Activated T-cell treated with anti-CD3 and anti-CD28 coated beads, Interleukin-2, amount 50 U/mL, for 24 hours (primary cell): Measurements from ENCODE around the gene SOCS6.

ENCODE experiments used
- DNase-seq: peaks from one replicate; pipeline ENCODE4 v3.0.0-alpha.2; 2020
- H3K27ac Mint-ChIP-seq: 2 replicates; pipeline ENCODE4 v1.8.0; 2020; ENCODE audit warnings: mild to moderate bottlenecking, mixed read lengths
- H3K27me3 Mint-ChIP-seq: 2 replicates; pipeline ENCODE4 v1.8.0; 2020; ENCODE audit warnings: mixed read lengths
- H3K36me3 Mint-ChIP-seq: 2 replicates; pipeline ENCODE4 v1.8.0; 2020; ENCODE audit warnings: low read depth, mixed read lengths
- H3K4me1 Mint-ChIP-seq: 2 replicates; pipeline ENCODE4 v1.8.0; 2020; ENCODE audit warnings: low read depth, mixed read lengths
- H3K4me3 Mint-ChIP-seq: 2 replicates; pipeline ENCODE4 v1.8.0; 2020; ENCODE audit warnings: mild to moderate bottlenecking, moderate library complexity, mixed read lengths
- H3K9me3 Mint-ChIP-seq: 2 replicates; pipeline ENCODE4 v1.8.0; 2020; ENCODE audit warnings: mixed read lengths

SOCS6 gene

DNA sequence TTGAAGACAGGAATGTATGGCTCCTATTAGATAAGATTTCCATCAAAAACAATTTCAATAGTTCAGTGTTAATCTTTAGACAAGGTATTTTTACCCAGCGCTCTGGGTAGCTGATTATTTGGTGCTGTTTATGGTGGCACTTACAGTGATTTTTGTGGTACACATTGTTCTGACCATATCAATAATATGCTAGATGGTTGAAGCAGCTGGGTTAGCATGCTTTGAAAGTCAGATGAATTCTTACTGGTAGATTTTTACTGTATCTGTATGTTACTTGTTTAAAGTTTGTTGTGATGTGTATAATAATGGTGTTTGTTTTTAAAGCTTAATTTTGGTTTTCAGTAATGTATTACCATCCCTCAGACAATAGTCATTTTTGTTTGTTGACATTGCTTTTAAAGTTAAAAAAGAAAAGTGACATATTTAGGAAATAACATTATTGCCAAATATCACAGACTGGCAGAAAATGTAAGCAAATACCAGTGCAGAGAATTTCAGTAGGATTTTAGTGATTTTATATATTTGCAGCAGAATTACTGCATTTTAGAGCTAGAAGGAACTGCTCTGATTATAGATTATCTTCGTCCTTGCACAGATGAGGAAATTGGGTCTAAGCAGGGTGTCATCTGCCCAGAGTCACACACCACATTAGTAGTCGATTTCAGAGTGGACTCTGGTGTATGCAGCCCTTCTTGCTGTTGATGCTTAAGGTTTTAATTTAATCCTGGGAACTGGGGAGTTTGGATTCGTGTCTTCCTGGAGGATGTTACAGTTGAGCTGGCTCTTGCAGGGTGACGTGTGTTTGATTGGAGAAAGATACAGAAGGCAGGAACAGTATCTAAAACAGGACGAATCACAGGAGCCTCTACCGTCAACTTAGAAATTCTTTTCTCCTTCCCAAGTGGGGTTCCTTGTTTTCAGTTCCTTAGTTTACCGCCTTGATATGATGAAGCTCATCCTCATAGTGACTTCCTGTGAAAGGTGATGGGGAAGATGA, 6.6 kb downstream of the SOCS6 start:
- no peak overlapping the region for H3K27ac Mint-ChIP-seq
- no peak overlapping the region for H3K4me3 Mint-ChIP-seq
- H3K9me3 Mint-ChIP-seq, result no peaks in the 10 kb centered on the region
- no peak for DNase-seq
- H3K27me3 Mint-ChIP-seq, result peaks cover 35% of the 10 kb centered on the region
- H3K4me1 Mint-ChIP-seq, result peaks cover 13% of the 10 kb centered on the region
- no peaks in the 10 kb centered on the region for H3K36me3 Mint-ChIP-seq

DNA sequence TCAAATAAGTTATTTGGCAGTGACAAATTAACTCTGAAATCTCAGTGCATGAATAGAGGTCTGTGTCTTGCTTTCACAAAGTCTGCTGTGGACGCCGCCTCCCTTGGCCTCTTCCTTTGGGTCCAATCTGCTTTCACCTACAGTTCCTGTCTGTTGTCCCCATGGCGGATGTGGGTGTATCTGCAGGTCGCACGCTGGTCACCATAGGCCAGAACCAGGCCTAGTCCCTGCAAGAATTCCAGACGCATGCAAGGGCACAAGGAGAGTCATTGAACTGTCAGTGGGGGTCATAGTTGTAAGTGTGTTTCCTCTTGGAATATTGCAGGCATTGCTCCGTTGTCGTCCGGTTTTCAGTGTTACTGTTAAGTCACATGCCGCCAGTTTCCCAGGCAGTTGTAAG, 7.4 kb downstream of the SOCS6 start:
- DNase-seq, result no peak
- peaks cover 9% of the 10 kb centered on the region for H3K4me1 Mint-ChIP-seq
- H3K4me3 Mint-ChIP-seq, result no peak overlapping the region
- H3K27me3 Mint-ChIP-seq, result peaks cover 27% of the 10 kb centered on the region
- no peaks in the 10 kb centered on the region for H3K36me3 Mint-ChIP-seq
- no peaks in the 10 kb centered on the region for H3K9me3 Mint-ChIP-seq
- no peak overlapping the region for H3K27ac Mint-ChIP-seq

DNA sequence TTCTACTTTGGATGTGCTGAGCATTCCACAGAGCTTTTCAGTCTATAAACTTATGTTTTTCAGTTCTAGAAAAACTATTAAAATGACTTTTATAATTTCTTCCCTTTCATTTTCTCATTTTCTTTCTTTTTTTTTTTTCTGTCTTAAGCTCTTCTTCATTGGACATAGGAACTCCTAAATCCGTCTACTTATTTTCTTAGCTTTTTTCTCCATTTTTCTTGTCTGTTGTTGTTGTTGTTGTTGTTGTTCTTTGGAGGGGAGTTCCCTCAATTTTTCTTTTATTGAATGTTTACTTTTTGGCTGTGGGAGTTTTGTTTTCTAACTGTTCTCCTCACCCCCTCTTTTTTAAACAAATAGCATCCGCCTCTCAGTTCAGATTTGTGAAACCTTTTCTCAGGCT, 7.9 kb downstream of the SOCS6 start:
- H3K36me3 Mint-ChIP-seq, result no peaks in the 10 kb centered on the region
- peaks cover 22% of the 10 kb centered on the region for H3K27me3 Mint-ChIP-seq
- H3K4me1 Mint-ChIP-seq, result peaks cover 9% of the 10 kb centered on the region
- no peak overlapping the region for H3K27ac Mint-ChIP-seq
- H3K9me3 Mint-ChIP-seq, result no peaks in the 10 kb centered on the region
- no peak for DNase-seq
- H3K4me3 Mint-ChIP-seq, result no peak overlapping the region

DNA sequence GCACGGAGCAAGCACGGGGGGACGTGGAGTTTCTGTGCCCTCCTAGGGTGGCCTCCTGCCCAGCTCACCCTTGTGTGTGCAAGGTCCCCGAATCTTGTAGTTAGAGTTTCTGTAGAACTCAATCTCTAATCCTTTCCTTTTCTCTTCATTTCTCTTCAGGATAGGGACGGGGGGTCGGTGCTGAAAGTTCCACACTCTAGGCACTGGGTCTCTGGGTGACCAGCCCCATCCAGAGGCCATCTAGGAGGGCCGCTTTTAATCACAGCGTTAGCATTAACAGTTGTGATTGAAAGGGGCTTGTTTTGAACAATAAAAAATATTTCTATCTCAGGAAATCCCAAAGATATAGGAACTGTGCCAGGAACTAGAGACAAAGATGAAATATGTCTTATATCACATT, 10.5 kb downstream of the SOCS6 start:
- Mint-ChIP-seq H3K27me3 (peaks cover 2% of the 10 kb centered on the region), H3K27ac (no peak overlapping the region), H3K36me3 (no peaks in the 10 kb centered on the region), H3K9me3 (no peaks in the 10 kb centered on the region), H3K4me3 (no peak overlapping the region), H3K4me1 (no peaks in the 10 kb centered on the region)
- DNase-seq, result no peak

DNA sequence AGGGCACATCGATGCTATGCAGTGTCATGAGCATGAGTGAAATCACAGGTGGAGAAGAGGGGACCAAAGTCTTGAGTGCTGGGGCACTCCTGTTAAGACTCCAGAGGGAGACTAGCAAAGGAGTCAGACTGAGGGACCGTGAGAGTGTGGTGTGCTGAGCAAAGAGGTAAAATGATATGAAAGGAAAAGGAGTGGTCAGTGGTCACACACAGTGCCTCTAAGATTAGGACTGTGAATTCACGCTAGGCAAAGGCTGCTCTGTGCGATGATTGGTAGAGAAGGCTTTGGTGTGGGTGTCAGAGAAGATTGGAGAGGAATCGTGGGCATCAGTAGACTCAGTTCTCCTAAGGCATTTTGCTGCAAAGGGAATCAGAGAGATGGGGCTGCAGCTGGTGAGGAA, 12.8 kb downstream of the SOCS6 start:
- no peaks in the 10 kb centered on the region for H3K36me3 Mint-ChIP-seq
- H3K27ac Mint-ChIP-seq, result no peak overlapping the region
- no peaks in the 10 kb centered on the region for H3K9me3 Mint-ChIP-seq
- H3K4me3 Mint-ChIP-seq, result no peak overlapping the region
- H3K4me1 Mint-ChIP-seq, result no peaks in the 10 kb centered on the region
- no peaks in the 10 kb centered on the region for H3K27me3 Mint-ChIP-seq
- no peak for DNase-seq

DNA sequence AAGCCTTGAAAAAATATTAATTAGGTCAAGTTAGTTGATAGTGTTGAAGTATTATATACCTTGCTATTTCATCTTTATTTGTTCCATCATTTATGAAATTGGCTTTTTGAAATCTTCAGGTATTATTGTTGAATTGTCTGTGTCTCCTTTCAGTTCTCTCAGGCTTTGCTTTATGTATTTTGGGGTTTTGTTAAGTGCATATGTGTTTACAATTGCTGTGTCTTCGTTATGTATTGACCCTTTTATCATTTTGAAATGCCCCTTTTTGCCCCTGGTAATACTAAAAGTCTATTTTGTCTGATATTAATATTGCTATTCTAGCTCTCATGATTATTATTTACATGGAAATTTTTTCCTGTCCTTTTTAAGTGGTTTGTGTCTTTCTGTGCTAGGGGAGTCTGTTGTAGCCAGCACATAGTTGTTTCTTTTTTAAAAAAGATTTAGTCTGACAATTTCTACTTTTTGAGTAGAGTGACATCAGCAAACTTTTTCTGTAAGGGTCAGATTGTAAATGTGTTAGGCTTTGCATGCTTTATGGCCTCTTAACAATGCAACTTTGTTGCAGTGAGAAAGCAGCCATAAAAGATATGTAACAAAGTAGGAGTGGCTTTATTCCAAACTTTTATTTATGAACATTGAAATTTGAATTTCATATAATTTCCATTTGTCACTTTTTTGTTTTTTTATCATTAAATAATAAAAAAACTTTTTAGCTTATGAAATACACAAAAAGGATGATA, 19.9 kb downstream of the SOCS6 start:
- no peaks in the 10 kb centered on the region for H3K36me3 Mint-ChIP-seq
- peaks cover 4% of the 10 kb centered on the region for H3K9me3 Mint-ChIP-seq
- H3K27ac Mint-ChIP-seq, result no peak overlapping the region
- H3K27me3 Mint-ChIP-seq, result no peaks in the 10 kb centered on the region
- no peak overlapping the region for H3K4me3 Mint-ChIP-seq
- H3K4me1 Mint-ChIP-seq, result no peaks in the 10 kb centered on the region
- no peak for DNase-seq

DNA sequence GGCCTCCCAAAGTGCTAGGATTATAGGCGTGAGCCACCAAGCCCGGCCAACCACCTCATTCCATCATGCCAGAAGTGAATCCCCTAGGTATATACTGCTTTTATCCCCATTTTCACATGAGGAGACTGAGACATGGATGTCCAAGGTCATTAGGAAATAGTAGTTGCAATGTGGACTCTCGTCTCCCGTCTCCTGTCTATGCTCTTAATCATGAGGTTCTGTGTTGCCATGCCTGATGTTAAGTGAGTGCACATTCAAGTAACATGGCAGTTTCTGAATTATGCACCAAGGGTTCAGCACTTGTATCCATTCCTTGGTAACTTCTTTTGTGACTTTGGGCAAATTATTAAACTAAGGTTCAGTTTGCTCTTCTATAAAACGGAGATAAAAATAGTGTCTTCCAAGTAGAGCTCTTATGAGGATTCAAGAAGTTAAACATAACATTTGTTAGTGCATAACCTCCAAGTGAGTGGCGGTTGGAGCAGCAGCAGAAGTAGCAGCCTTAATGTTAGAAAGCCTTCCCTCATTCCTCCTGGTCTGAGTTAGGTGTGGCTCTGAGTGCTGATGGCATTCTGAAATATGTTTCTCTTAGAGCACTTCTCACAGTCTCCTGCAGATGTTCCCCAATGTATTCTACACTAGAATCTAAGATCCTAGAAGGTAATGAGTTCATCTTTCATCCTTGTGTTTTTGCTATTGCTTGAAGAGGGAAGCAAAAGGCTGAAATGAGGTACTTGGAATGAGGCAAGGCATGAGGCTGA, 21.9 kb downstream of the SOCS6 start:
- peaks cover 4% of the 10 kb centered on the region for H3K9me3 Mint-ChIP-seq
- H3K36me3 Mint-ChIP-seq, result no peaks in the 10 kb centered on the region
- H3K27ac Mint-ChIP-seq, result no peak overlapping the region
- H3K4me3 Mint-ChIP-seq, result no peak overlapping the region
- H3K4me1 Mint-ChIP-seq, result no peaks in the 10 kb centered on the region
- H3K27me3 Mint-ChIP-seq, result no peaks in the 10 kb centered on the region
- DNase-seq, result no peak

DNA sequence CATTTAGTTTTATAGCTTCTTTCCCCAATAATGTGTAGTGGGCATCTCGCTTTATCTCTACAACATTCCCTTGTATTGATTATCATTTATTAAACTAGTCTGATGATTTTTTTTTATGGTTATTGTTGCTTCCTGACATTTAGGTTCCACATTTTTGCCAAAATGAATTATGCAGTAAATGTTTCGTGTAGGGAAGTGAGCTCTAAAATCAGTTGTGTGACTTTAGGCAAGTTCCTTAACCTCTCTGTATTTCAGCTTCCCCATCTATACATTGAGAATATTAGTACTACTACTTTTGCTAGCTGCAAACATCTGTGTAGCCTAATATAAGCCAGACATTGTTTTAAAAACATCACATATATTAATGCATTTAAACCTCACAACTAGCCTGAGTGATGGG, 22.9 kb downstream of the SOCS6 start:
- Mint-ChIP-seq H3K27ac (no peak overlapping the region), H3K4me1 (no peaks in the 10 kb centered on the region), H3K4me3 (no peak overlapping the region), H3K36me3 (no peaks in the 10 kb centered on the region), H3K9me3 (peaks cover 4% of the 10 kb centered on the region), H3K27me3 (no peaks in the 10 kb centered on the region)
- DNase-seq, result no peak

DNA sequence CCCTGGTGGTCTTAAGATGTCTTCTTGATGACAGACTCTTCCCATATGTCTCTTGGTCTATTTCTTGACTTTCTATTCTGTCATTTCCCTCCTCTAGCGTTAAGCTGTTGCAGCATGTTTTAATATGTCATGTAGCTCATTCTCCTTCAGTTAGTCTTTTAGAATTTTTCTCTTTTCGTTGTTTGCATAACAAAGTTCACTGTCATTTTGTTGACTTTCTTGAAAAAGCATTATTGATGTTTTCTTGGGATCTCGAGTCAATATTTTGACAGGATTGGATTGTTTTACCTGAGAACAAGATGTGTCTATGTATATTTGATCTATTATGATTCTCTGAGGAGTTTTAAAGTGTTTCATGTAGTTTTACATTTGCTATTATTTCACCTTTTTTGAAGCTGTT, 24.8 kb downstream of the SOCS6 start:
- Mint-ChIP-seq H3K36me3 (no peaks in the 10 kb centered on the region), H3K4me3 (no peak overlapping the region), H3K27ac (no peak overlapping the region), H3K4me1 (no peaks in the 10 kb centered on the region), H3K27me3 (no peaks in the 10 kb centered on the region), H3K9me3 (peaks cover 2% of the 10 kb centered on the region)
- no peak for DNase-seq

DNA sequence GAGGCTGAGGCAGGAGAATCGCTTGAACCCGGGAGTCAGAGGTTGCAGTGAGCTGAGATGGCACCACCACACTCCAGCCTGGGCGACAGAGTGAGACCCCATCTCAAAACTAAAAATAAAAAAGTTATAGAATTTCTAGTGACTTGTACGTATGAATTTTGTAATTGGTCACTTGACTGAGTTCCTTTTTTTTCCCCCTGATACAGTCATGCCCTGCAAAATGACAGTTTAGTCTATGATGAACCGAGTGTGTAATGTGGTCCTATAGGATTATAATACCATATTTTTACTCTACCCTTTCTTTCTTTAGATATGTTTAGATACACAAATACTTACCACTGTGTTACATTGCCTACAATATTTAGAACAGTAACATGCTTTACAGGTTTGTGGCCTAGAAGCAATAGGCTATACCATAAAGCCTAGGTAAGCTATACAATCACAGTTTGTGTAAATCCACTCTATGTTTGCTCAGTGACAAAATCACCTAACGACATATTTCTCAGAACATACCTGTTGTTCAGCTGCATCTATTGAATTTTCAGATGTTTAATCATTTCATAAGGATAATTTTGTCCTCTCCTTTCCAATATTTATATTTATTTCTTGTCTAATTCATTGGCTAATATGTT, 25.4 kb downstream of the SOCS6 start:
- no peak for DNase-seq
- no peaks in the 10 kb centered on the region for H3K36me3 Mint-ChIP-seq
- H3K4me1 Mint-ChIP-seq, result no peaks in the 10 kb centered on the region
- no peak overlapping the region for H3K27ac Mint-ChIP-seq
- no peaks in the 10 kb centered on the region for H3K27me3 Mint-ChIP-seq
- H3K9me3 Mint-ChIP-seq, result no peaks in the 10 kb centered on the region
- no peak overlapping the region for H3K4me3 Mint-ChIP-seq

DNA sequence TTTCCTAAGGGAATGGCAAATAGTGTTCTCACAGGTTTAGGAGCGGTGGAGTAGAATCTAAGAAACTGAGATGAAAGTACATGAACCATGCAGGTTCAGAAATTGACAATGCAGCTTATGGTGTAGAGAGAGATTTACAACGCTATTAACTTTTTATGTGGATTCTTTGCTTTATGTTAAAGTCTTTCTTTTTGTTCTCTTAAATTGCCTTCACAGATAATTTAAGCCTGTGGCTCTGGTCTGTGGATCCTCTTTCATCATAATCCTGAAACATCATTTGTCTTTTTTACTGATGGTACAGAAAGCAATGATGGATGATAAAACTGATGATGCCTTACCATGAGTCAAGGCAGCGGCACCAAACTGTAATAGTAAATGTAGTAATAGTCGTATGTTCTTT, 30.3 kb downstream of the SOCS6 start:
- H3K9me3 Mint-ChIP-seq, result no peaks in the 10 kb centered on the region
- no peaks in the 10 kb centered on the region for H3K4me1 Mint-ChIP-seq
- H3K27me3 Mint-ChIP-seq, result no peaks in the 10 kb centered on the region
- no peak overlapping the region for H3K4me3 Mint-ChIP-seq
- H3K27ac Mint-ChIP-seq, result no peak overlapping the region
- no peak for DNase-seq
- no peaks in the 10 kb centered on the region for H3K36me3 Mint-ChIP-seq

DNA sequence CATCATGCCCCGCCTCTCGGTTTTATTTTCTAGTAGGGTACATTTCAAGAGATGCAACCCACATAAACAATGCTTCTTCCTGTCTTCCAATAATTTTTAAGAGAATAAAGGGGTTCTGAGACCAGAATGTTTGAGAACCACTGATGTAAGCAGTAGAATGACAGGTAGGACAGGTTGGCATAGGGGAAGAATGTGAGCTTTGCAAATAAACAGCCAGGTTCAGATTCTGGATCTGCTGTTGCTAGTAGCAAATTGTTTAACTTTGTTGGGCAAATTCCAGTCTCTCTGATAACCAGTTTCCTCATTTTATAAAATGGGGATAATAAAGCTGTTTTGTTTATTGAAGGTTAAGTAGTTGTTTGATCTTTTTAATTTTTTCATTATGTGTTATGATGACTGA, 32.8 kb downstream of the SOCS6 start:
- no peaks in the 10 kb centered on the region for H3K27me3 Mint-ChIP-seq

DNA sequence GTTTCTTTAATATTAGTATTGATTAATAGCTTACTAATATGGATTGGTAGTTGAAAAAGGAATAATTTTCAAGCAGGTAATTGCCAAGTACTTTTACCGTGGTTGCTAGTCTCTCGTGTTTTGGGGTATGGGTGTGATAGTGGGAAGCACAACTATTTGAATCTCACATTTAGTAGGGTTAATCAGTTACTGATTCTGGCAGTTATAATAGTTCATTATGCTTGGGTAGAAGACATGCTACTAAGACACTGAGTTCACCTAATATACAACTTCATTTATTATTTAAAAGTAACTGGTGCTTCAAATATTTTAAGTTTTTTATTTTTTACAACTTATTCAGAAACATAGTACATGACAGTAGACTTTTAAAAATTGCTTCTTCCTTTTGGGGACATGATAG, 33.5 kb downstream of the SOCS6 start:
- Mint-ChIP-seq H3K4me1 (no peaks in the 10 kb centered on the region), H3K36me3 (peaks cover 1% of the 10 kb centered on the region), H3K27ac (no peak overlapping the region), H3K27me3 (no peaks in the 10 kb centered on the region), H3K4me3 (no peak overlapping the region), H3K9me3 (no peaks in the 10 kb centered on the region)
- no peak for DNase-seq

More for the DNA sequence above, 32.8 kb downstream of the SOCS6 start:
- Mint-ChIP-seq H3K4me1 (no peaks in the 10 kb centered on the region), H3K9me3 (no peaks in the 10 kb centered on the region), H3K36me3 (peaks cover 1% of the 10 kb centered on the region), H3K4me3 (no peak overlapping the region), H3K27ac (no peak overlapping the region)
- no peak for DNase-seq

DNA sequence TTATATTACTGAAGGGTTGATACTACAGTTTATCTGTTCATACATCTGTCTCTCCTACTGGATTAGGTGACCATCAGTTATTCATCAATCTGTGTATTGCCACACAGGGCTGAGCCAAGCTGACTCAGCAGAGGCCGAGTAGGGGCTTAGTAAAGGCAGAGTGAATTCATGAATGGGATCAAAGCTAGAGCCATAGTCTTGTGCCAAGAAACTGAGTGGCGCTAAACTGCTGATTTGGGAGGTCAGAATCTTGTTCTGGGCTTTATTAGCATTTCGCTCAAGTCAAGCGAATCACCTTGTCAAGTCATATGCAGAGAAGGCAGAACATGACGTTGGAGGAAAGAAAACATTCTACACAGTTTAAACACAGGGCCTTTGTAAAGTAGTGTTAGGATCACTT, 34.1 kb downstream of the SOCS6 start:
- Mint-ChIP-seq H3K4me1 (no peaks in the 10 kb centered on the region), H3K27me3 (no peaks in the 10 kb centered on the region), H3K4me3 (no peak overlapping the region), H3K36me3 (peaks cover 1% of the 10 kb centered on the region), H3K27ac (no peak overlapping the region), H3K9me3 (no peaks in the 10 kb centered on the region)
- no peak for DNase-seq
